IMR-90 (cell line): ENCODE measurements around the gene GATD1. TPM values are rescaled to one million over a fixed set of nuclear protein-coding genes. Genes with fewer than 3 reads are reported as not detected.
A peak's percentile ranks its signal among the peaks of the same experiment; 100 is the strongest.

ENCODE experiments used
- CEBPB ChIP-seq: IDR thresholded peaks from 2 replicates; pipeline ENCODE4 v1.6.1; 2012; ENCODE audit warnings: low read depth, low read length, improper control_type of control experiment
- FOS ChIP-seq: fragments of 150-350 bp; IDR thresholded peaks from 2 replicates; pipeline ENCODE4 v1.6.1; 2016; ENCODE audit warnings: low read depth, low read length
- MXI1 ChIP-seq: IDR thresholded peaks from 2 replicates; pipeline ENCODE4 v1.6.1; 2012; ENCODE audit warnings: low read depth, mild to moderate bottlenecking, low read length, moderate library complexity, borderline replicate concordance
- NFE2L2 ChIP-seq: fragments of 150-350 bp; IDR thresholded peaks from 2 replicates; pipeline ENCODE4 v1.6.1; 2016; ENCODE audit warnings: low read depth, mild to moderate bottlenecking, low read length
- polyA plus RNA-seq, 3 experiments: library from polyadenylated mRNA; depleted of rRNA; stranded (reverse); fragments of >200 nt; gene quantifications; 2 replicates each; pipeline ENCODE4 v1.2.3, GENCODE V29; 2012; ENCODE audit warnings: low replicate concordance in 1 of 3
- total RNA-seq: library from RNA; depleted of rRNA; stranded (reverse); fragments of >200 nt; gene quantifications from 2 replicates; pipeline ENCODE4 v1.2.3, GENCODE V29; 2012

Gene GATD1
- total and polyA plus RNA-seq, 2 of the 4 experiments (the other 2 are of a cell fraction), result 3.0 to 52.5 TPM

GRCh38 chr11:795634-796564 lies 18.6 kb upstream of the GATD1 start (continued):
- TF ChIP-seq NFE2L2, result no peak
- TF ChIP-seq CEBPB, result no peak
- 0 out of 2 replicates have a peak, but pooled peaks have one; percentile 23 for TF ChIP-seq FOS
- peak; percentile 100 for TF ChIP-seq MXI1
